Fibroblast of villous mesenchyme (primary cell): ENCODE results near the gene ZBTB25. TPM values are rescaled to one million over a fixed set of nuclear protein-coding genes. Genes with fewer than 3 reads are reported as not detected.

ENCODE experiments used
- DNase-seq: peaks from one replicate; pipeline ENCODE4 v3.0.0-alpha.2; 2010; ENCODE audit warnings: low read depth
- H3K4me3 ChIP-seq: 2 replicates; pipeline ENCODE4 v1.5.1; 2011; ENCODE audit warnings: low read depth, mild to moderate bottlenecking, low read length
- CTCF ChIP-seq: IDR thresholded peaks from 2 replicates; pipeline ENCODE4 v1.5.1; 2012; ENCODE audit warnings: low read depth, mild to moderate bottlenecking, low read length; ENCODE audit not compliant: insufficient read depth
- total RNA-seq: library from RNA; depleted of rRNA; stranded (reverse); fragments of >200 nt; gene quantifications from 2 replicates; pipeline ENCODE4 v1.2.3, GENCODE V29; 2012

Gene ZBTB25
- total RNA-seq, 1 donor, result 8.6 TPM

GRCh38 chr14:64442300-64442988 lies 61.2 kb downstream of the ZBTB25 start:
- no peak for DNase-seq
- TF ChIP-seq CTCF, result no peak
- H3K4me3 ChIP-seq, result no peak overlapping the region

GRCh38 chr14:64440494-64440893 lies 63.1 kb downstream of the ZBTB25 start:
- TF ChIP-seq CTCF, result no peak

GRCh38 chr14:64439141-64439540 lies 64.5 kb downstream of the ZBTB25 start:
- DNase-seq, result no peak
- TF ChIP-seq CTCF, result no peak
- H3K4me3 ChIP-seq, result no peak overlapping the region

More at GRCh38 chr14:64440494-64440893, 63.1 kb downstream of the ZBTB25 start:
- DNase-seq, result peak; percentile 66
- no peak overlapping the region for H3K4me3 ChIP-seq

GRCh38 chr14:64438181-64438841 lies 65.3 kb downstream of the ZBTB25 start:
- TF ChIP-seq CTCF, result no peak
- no peak overlapping the region for H3K4me3 ChIP-seq
- DNase-seq, result peak; percentile 86

GRCh38 chr14:64434528-64434927 lies 69.1 kb downstream of the ZBTB25 start:
- TF ChIP-seq CTCF, result no peak
- no peak overlapping the region for H3K4me3 ChIP-seq
- peak; percentile 70 for DNase-seq

- no peak for TF ChIP-seq CTCF
- H3K4me3 ChIP-seq, result no peak overlapping the region
- DNase-seq, result no peak
Measured at GRCh38 chr14:64423987-64424386, 79.7 kb downstream of the ZBTB25 start.
